NCI-H2227 (cell line): ENCODE measurements around the gene APOL1.
"Not testable (repeated sequence)": the region's sequence is repeated elsewhere in the genome, so short reads cannot be mapped to it uniquely, and the experiment has no call there.

Experiments used
- DNase-seq: peaks from one replicate; lab custom pipeline; 2025; ENCODE audit not compliant: unreplicated experiment; lab: John Stamatoyannopoulos, UW

Gene APOL1

DNA sequence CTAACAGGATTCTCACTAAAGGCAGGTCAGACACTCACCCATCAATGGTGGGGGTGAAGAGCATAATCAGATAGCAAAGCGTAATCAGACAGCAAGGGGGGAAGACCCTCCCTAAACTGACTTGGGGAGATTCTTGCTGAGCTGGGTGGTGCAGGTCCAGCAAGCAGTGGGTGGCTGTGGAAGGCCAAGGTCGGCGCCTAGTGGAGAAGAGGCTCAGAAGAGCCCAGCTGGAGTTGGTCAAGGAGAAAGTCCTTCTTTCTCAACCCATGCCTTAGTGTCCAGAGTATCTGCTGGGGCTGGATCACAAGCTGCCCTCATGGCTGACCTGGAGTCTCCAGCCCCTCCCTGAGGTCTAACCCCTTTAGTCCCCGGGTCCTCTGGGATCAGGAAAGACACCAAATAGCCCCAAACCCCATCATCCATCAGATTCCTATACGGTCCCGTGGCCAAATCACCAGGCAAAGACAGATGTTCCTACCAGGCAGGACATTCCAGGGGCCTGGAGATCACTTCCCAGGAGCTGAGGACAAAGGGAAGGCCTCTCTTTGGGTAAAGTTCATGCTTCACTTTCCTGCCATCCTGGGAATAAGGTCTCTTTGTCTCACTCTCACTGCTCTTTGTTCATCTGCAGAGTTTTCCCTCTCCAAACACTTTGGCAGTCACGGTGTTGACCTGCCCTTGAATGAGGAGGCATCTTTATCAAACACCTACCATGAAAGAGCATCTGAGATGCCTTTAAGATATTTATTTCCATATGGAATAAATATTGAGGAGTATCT is 11.1 kb downstream of the APOL1 start:
- DNase-seq, result not testable (repeated sequence)

GRCh38 chr22:36267058-36267457 is 14.1 kb downstream of the APOL1 start:
- no peak for DNase-seq

- no peak for DNase-seq
These were observed 15.1 kb downstream of the APOL1 start for GRCh38 chr22:36267896-36268485.

- not testable (repeated sequence) for DNase-seq
These were observed 18.3 kb downstream of the APOL1 start for GRCh38 chr22:36271231-36271630.

DNA sequence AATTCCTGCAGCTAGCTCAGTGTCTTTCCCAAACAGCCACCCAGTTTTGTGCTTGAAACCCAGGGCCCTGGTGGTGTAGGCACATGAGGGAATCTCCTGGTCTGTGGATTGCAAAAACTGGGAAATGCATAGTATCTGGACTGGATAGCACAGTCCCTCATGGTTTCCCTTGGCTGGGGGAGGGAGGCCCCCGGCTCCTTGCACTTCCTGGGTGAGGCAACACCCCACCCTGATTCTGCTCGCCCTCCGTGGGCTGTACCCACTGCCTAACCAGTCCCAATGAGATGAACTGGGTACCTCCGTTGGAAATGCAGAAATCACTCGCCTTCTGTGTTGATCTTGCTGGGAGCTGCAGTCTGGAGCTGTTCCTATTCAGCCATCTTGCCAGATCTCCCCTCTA is 19.0 kb downstream of the APOL1 start:
- DNase-seq, result not testable (repeated sequence)

GRCh38 chr22:36274531-36274930 is 21.6 kb downstream of the APOL1 start:
- DNase-seq, result no peak

- DNase-seq, result peak; percentile 54
These were observed 24.8 kb downstream of the APOL1 start for GRCh38 chr22:36277482-36278291.

DNA sequence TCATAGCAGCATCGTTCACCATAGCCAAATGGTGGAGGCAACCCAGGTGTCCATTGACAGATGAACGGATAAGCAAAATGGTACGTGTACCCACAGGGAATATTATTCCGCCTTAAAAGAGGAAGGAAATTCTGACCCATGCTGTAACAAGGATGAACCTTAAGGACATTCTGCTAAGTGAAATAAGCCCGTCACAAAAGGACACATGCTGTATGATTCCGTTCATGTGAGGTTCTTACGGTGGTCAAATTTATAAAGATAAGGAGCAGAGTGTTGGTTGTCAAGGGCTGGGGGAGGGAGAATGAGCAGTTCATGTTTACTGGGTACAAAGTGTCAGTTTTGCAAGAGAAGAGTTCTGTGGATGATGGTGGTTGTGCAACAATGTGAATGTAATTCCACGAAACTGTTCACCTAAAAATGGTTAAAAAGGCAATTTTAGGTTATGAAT is 26.3 kb downstream of the APOL1 start:
- no peak for DNase-seq

DNA sequence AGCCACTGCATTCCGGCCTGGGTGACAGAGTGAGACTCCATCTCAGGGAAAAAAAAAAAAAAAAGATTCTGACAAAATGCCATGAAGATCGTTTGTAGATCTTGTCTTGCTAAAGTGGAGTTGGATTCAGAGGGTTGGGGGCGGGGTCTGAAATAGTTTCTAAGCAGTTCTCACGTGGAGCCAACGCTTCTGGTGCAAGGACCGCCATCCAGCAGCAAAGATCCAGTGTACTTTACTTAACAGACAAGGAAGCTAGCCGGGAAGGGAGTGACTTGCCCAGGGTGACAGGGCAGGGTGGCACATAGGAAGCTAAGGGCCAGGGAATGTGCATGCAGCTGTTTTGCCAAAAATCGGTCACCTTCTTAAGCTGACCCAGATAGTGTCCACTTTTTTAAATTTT is 27.4 kb downstream of the APOL1 start:
- no peak for DNase-seq

GRCh38 chr22:36281781-36282327 is 28.9 kb downstream of the APOL1 start:
- DNase-seq, result no peak

GRCh38 chr22:36282328-36282831 is 29.4 kb downstream of the APOL1 start:
- no peak for DNase-seq

DNA sequence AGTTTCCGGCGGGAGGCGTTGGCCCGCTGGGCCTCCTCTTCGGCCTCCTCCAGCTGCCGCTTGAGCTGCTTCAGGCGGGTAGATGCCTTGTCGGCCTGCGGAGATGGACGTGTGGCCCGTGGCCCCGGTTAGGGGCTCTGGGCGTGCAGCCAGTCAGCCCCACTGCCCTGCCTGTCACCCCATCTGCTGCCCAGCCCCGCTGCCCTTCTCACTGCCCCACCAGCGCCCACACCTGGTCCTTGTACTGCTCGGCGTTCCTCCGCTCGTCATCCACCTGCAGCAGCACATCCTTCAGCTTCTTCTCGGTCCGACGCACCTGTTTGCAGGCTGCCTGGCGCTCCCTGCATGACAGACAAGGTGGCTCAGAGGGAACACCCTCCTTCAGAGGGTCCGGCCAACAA is 31.2 kb downstream of the APOL1 start:
- no peak for DNase-seq

- DNase-seq, result no peak
These were observed 32.1 kb downstream of the APOL1 start for GRCh38 chr22:36285017-36285416.

DNA sequence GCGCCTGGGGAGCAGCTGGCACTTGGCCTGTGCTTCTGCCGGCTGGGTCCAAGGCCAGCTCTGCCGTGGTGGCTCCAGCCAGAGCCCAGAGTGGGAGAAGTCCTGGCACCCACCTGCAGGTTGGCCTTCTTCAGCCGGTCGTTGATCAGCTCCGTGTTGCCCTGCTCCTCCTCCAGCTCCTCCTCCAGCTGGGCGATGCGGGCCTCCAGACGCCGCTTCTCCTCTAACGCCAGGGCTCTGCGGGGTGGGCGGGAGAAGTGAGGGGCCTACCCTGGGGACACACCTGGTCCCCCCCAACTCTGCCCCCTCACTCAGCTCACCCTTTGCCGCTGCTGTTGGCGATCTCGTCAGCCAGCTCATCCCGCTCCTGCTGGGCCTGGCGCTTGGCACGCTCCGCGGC is 32.6 kb downstream of the APOL1 start:
- no peak for DNase-seq

GRCh38 chr22:36286096-36286957 is 33.4 kb downstream of the APOL1 start:
- DNase-seq, result peak; percentile 84

GRCh38 chr22:36287881-36288515 is 35.1 kb downstream of the APOL1 start:
- no peak for DNase-seq

- no peak for DNase-seq
These were observed 35.9 kb downstream of the APOL1 start for GRCh38 chr22:36288571-36289405.

DNA sequence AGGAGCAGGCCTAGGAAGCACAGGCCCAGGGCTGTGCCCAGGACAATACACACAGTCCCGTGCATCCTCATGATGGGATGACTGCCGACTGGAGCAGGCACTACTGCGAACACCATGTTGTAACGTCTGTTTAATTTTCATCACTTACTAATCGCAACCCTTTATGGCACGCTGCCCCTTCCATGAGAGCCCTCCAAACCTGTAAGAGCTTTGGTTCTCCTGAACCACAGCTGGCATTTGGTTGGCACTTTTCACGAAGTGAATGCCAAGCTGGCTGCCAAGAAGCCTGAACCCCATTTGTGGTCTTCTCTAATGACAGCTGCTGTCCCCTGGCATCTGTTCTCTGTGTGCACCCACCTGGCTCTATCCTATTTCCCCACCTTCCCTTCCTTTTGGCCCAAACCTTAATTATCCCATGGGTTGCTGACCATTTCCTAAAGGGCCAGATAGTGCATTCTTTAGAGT is 36.5 kb downstream of the APOL1 start:
- no peak for DNase-seq

DNA sequence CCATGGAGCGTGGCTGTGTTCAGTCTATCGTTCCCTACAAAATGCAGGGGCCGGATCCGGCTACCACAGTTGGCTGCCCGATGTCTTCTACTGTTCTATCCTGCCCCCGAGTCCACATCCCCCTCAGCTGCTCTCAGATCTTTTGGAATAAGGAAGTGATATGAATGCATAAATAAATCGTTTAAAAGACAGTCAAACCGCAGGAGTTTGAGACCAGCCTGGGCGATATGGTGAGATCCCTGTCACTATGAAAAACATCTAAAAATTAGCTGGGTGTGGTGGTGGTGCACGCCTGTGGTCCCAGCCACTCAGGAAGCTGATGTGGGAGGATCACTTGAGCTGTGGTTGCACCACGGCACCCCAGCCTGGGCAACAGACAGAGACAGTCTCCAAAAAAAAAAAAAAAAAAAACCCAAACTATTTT is 37.0 kb downstream of the APOL1 start:
- DNase-seq, result not testable (repeated sequence)
